ENCODE data around the gene UST. TPM values are rescaled to one million over a fixed set of nuclear protein-coding genes. Genes with fewer than 3 reads are reported as not detected.

The UST gene
- total RNA-seq, 4 donors from 2014 or later: 9.6 to 34.6 (median 25.9) TPM

GRCh38 chr6:149095842-149096241 lies 349.0 kb downstream of the UST start:
- no peak for TF ChIP-seq CTCF (IDR thresholded peaks at IDR 0.05; ENCODE audit: low read depth)

GRCh38 chr6:149097794-149098193 lies 351.0 kb downstream of the UST start:
- no peak for TF ChIP-seq CTCF (IDR thresholded peaks at IDR 0.05; ENCODE audit: low read depth)

GRCh38 chr6:149098700-149099276 lies 352.0 kb downstream of the UST start:
- TF ChIP-seq CTCF (IDR thresholded peaks at IDR 0.05; ENCODE audit: low read depth): no peak

- TF ChIP-seq CTCF (IDR thresholded peaks at IDR 0.05; ENCODE audit: low read depth): no peak
Observed at GRCh38 chr6:149102324-149102723, 355.5 kb downstream of the UST start.

- TF ChIP-seq CTCF (IDR thresholded peaks at IDR 0.05; ENCODE audit: low read depth): no peak
Observed at GRCh38 chr6:149107520-149107919, 360.7 kb downstream of the UST start.

GRCh38 chr6:149108038-149108748 lies 361.4 kb downstream of the UST start:
- no peak for TF ChIP-seq CTCF (IDR thresholded peaks at IDR 0.05; ENCODE audit: low read depth)

- no peak for TF ChIP-seq CTCF (IDR thresholded peaks at IDR 0.05; ENCODE audit: low read depth)
Observed at GRCh38 chr6:149108749-149109100, 361.9 kb downstream of the UST start.

Measured in subcutaneous adipose tissue (tissue), 4 donors.